Immature natural killer cell (primary cell): ENCODE results near the gene GAL3ST2. TPM values are rescaled to one million over a fixed set of nuclear protein-coding genes. Genes with fewer than 3 reads are reported as not detected.
"Not testable (repeated sequence)": the region's sequence is repeated elsewhere in the genome, so short reads cannot be mapped to it uniquely, and the experiment has no call there.

Experiments
- DNase-seq, 3 donors: peaks; one replicate each; pipeline ENCODE4 v3.0.0; 2022; ENCODE audit warnings: mixed read lengths in 1 of 3
- H3K27ac Mint-ChIP-seq, 6 donors: one replicate each; pipeline ENCODE4 v1.8.0; 2020; ENCODE audit warnings: mixed read lengths in 6 of 6, mild to moderate bottlenecking in 5 of 6, inconsistent platforms in 4 of 6, moderate library complexity in 3 of 6
- H3K27me3 Mint-ChIP-seq, 3 donors: one replicate each; pipeline ENCODE4 v1.8.0; 2020 to 2021; ENCODE audit warnings: low read depth in 3 of 3, mild to moderate bottlenecking in 3 of 3, mixed read lengths in 3 of 3, moderate library complexity in 3 of 3, inconsistent platforms in 1 of 3
- H3K36me3 Mint-ChIP-seq, 3 donors: one replicate each; pipeline ENCODE4 v1.8.0; 2020; ENCODE audit warnings: mixed read lengths in 3 of 3, inconsistent platforms in 2 of 3, mild to moderate bottlenecking in 2 of 3
- H3K4me1 Mint-ChIP-seq, 2 donors: one replicate each; pipeline ENCODE4 v1.8.0; 2020; ENCODE audit warnings: inconsistent platforms in 2 of 2, mild to moderate bottlenecking in 2 of 2, mixed read lengths in 2 of 2, moderate library complexity in 1 of 2
- H3K4me3 Mint-ChIP-seq, 5 donors: one replicate each; pipeline ENCODE4 v1.8.0; 2020; ENCODE audit warnings: mild to moderate bottlenecking in 5 of 5, mixed read lengths in 5 of 5, inconsistent platforms in 3 of 5, moderate library complexity in 3 of 5
- H3K9me3 Mint-ChIP-seq, 6 donors: one replicate each; pipeline ENCODE4 v1.8.0; 2020; ENCODE audit warnings: mild to moderate bottlenecking in 6 of 6, mixed read lengths in 6 of 6, inconsistent platforms in 4 of 6, moderate library complexity in 3 of 6
- polyA plus RNA-seq, 3 donors: library from polyadenylated mRNA; unstranded; fragments of 300-500 nt; fragmentation: Illumina TruSeq; gene quantifications; one replicate each; pipeline ENCODE4 v1.2.3, GENCODE V29; 2021

GAL3ST2 gene
- polyA plus RNA-seq, 3 donors from 2014 or later, result not detected

DNA sequence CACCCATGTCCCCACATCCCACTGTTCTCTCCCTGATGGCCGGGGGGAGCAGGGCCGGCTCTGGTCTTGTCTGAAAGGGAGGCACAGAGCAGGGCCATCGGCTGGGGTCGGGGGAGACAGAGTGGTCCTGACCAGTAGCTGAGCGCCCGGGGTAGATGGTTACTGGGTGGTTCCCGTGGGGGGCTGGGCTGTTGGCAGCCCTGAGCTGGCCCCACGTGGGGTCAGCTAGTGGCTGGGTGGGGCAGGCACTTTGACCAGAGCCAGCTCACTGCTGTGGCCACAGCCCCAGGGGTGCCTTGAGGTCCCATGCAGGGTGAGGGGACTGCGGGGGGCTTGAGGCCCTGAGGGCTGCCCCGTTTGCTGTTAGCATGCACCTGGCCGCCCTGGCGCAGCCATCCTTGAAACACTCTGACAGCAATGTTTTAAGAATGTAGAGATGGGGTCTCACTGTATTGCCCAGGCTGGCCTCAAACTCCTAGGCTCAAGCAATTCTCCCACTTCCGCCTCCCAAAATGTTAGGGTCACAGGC, 20.1 kb downstream of the GAL3ST2 start:
- H3K9me3 Mint-ChIP-seq, result peaks cover 0 to 4% (median 0%) of the 10 kb centered on the region in 6 donors
- peaks cover 5 to 8% (median 6%) of the 10 kb centered on the region in 3 donors for H3K27me3 Mint-ChIP-seq
- DNase-seq, result no peak
- H3K27ac Mint-ChIP-seq, result no peak overlapping the region
- no peak overlapping the region for H3K4me3 Mint-ChIP-seq
- no peaks in the 10 kb centered on the region for H3K4me1 Mint-ChIP-seq
- no peaks in the 10 kb centered on the region for H3K36me3 Mint-ChIP-seq

DNA sequence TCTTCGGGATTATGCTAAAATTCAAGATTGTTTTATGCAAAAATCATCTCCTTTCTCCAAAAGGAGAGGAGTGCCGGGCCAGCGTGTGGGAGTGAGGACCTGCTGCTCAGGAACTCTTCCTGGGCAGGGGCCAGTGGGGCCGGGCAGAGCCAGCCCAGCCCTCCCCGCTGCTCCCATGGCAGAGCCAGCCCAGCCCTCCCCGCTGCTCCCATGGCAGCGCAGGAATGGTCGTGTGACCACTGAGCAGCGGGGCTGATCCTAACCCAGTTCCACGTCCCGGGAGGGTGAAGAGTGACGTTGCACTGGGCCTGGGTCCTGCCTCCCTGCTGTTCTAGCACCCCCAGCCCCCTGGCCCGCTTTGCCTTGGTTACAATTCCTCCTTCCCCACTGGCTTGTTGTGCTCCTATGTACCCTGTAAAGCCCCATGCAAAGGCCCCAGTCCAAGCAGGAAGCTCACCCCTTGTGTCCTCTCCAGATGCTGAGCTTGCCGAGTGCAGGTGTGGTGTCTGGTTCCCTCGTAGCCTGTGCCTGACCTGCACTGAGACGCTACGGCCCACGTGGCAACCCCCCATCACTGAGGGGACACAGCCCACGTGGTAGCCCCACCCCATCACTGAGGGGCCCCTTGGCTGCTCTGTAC, 20.9 kb downstream of the GAL3ST2 start:
- Mint-ChIP-seq H3K4me3 (no peak overlapping the region), H3K27ac (peak overlapping the region in 1 of 6 donors; percentile 40)

DNA sequence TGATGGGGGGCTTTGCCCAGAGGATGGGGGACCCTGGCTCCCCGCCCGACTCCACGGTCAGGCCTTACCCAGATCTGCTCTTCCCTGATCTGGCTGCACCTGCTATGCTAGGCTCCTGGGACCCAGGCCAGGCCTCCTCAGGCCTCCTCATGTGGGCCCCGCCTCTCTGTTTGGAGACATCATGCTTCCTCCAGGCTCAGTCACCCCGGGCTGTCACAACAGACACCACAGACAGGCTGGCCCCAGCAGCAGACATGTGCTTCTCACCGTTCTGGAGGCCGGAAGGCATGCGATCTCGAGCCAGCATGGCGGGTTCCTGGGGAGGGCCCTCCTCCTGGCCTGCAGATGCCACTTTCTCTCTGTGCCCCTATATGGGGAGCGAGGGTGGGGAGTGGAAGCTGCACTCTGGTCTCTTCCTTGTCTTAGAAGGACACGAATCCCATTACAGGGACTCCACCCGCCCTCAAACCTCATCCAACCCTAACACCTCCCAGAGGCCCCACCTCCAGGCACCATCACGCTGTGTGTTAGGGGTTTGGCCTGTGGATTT, 21.5 kb downstream of the GAL3ST2 start:
- no peak overlapping the region for H3K27ac Mint-ChIP-seq
- H3K4me3 Mint-ChIP-seq, result no peak overlapping the region
- DNase-seq, result no peak
- peaks cover 0 to 4% (median 0%) of the 10 kb centered on the region in 6 donors for H3K9me3 Mint-ChIP-seq
- no peaks in the 10 kb centered on the region for H3K36me3 Mint-ChIP-seq
- H3K4me1 Mint-ChIP-seq, result no peaks in the 10 kb centered on the region
- H3K27me3 Mint-ChIP-seq, result peaks cover 5 to 7% (median 6%) of the 10 kb centered on the region in 3 donors

More for the DNA sequence above, 20.9 kb downstream of the GAL3ST2 start:
- DNase-seq, result no peak
- Mint-ChIP-seq H3K36me3 (no peaks in the 10 kb centered on the region), H3K9me3 (peaks cover 0 to 4% (median 0%) of the 10 kb centered on the region in 6 donors), H3K4me1 (no peaks in the 10 kb centered on the region), H3K27me3 (peaks cover 5 to 6% (median 6%) of the 10 kb centered on the region in 3 donors)

DNA sequence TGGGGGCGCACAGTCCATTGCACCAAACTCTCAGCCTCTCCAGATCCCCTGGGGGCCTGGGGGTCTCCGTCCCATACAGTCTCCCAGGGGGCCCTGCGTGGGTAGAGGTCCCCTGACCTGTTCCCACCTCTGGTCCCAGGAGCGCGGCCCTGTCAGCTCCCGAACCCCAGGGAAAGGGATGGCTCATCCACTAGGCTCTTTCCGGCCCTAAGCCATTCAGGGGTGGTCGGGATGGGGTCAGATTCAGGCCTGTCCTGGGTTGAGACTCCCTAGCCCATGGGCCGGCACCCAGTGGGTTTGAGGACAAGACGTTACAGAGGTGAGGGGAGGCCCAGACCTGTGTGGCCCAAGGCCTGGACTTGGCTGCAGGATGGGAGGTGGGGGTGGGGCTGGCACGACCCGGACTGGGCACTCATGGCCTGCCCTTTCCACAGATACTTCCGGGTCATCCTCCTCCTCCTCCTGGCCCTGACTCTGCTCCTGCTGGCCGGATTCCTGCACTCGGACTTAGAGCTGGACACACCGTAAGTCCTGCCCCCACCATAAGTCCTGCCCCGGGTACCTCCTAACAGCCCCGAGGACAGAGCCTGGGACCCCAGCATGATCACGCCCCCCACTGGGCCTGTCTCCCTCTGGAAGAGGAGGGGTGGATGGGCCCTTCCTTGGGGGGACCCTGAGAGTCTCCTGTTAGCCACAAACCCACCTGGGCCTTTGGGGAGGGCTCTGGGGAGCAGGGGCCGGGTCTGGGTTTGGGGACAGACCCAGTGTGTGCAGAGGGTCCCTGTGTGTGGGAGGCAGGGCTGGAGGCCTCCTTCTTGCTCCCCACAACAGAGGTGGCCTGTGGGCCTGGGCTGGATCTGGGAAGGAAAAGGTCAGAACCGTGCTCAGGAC, 22.3 kb downstream of the GAL3ST2 start:
- H3K27me3 Mint-ChIP-seq, result peaks cover 4 to 9% (median 8%) of the 10 kb centered on the region in 3 donors
- no peak for DNase-seq
- H3K4me3 Mint-ChIP-seq, result no peak overlapping the region
- H3K27ac Mint-ChIP-seq, result no peak overlapping the region
- H3K4me1 Mint-ChIP-seq, result peaks cover 0 to 2% of the 10 kb centered on the region in 2 donors
- H3K9me3 Mint-ChIP-seq, result peaks cover 0 to 4% (median 0%) of the 10 kb centered on the region in 6 donors
- H3K36me3 Mint-ChIP-seq, result no peaks in the 10 kb centered on the region

DNA sequence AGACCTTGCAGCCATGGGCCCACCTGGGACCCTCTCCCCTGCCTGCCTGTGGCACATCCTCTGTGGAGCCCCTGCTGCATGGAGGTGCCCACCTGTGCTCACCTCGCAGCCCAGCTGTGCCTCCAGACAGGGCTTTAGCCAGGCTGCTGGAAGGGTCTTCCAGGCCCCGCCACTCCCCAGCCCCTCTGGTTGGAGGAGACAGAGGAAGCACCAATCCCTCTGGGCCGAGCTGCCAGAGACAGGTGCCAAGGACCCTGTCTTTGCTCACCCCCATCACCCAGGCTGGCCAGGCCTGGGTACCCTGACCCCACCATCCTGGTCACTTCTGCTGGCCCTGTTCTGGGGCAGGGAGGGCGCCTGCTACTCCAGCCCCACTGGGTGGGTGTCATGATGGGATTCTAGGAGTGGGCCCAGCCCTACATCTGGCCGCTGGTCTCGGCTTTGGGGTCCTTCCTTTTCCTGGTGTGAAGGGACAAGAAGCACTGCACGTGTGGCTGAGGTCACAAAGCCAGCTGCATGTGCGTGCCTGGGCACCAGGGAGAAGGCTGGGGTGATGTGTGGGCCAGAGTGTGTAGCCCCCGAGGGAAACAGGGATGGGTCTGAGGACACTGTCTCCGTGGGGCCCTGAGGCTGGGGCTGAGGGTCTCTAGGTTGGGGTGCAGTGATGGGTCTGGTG, 23.0 kb downstream of the GAL3ST2 start:
- no peak overlapping the region for H3K4me3 Mint-ChIP-seq
- H3K27ac Mint-ChIP-seq, result no peak overlapping the region

DNA sequence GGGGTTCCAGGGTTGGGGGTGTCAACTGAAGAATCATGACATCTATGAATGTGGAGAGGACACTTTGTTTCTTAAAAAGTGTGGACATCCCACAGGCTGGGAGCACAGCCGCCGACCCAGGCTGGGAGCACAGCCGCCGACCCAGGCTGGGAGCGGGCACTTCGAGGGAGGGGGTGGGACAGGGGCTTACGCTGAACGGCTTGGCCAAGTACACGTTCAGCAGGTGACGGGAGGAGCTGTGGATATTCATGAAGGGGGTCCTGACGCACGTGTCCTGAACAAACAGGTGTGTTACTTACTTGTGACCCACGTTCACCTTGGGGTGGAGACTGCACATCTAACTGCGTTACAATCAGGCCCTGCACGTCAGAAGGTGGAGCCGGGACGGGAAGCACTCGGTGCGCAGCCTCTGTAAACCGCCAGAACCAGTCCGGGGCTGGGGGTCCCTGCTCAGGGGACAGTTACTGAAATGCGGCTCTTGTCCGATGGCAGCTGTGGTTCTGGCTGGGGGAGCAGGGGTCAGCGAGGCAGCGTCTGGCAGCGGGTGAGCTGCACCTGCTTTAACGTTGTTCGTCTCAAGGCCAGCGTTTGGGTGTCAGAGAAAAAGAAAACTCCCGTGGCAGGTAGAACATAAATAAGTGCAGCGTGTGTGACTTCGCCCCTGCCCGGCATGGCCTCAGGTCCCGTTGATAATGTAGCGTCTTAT, 23.7 kb downstream of the GAL3ST2 start:
- H3K4me1 Mint-ChIP-seq, H3K27ac Mint-ChIP-seq, H3K4me3 Mint-ChIP-seq, H3K27me3 Mint-ChIP-seq, H3K9me3 Mint-ChIP-seq, DNase-seq, H3K36me3 Mint-ChIP-seq: not testable (repeated sequence)

More for the DNA sequence above, 23.0 kb downstream of the GAL3ST2 start:
- H3K9me3 Mint-ChIP-seq, result peaks cover 0 to 4% (median 0%) of the 10 kb centered on the region in 6 donors
- no peaks in the 10 kb centered on the region for H3K36me3 Mint-ChIP-seq
- peaks cover 4 to 9% (median 8%) of the 10 kb centered on the region in 3 donors for H3K27me3 Mint-ChIP-seq
- DNase-seq, result no peak
- peaks cover 0 to 4% of the 10 kb centered on the region in 2 donors for H3K4me1 Mint-ChIP-seq

DNA sequence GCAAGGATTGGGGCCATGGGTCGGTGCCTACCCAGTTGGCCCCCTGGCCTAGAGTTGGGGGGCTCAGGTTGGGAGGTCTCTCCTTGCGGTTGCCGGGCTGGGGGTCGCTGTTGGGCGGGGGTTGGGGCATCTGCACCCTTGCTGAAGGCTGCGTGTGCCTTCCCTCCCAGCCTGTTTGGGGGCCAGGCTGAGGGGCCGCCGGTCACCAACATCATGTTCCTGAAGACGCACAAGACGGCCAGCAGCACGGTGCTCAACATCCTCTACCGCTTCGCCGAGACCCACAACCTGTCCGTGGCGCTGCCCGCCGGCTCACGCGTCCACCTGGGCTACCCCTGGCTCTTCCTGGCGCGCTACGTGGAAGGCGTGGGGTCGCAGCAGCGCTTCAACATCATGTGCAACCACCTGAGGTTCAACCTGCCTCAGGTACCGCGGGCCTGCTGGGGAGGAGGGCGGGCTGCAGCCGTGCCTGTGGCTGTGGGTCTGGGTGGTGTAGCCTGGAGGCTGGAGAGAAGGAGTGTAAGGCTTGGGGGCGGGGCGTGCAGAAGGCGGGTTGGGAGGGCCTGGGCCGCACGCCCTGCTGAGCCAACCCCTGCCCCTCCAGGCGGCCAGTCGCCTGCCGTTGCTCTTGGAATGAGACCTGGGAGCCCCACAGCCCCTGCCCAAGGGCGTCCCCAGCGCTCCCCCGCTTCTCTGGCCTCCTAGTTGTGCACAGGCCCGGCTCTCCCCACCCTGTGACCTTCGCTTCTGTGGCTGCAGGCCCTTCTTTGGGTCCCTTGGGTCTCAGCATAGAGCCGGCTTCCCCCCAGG, 25.2 kb downstream of the GAL3ST2 start:
- Mint-ChIP-seq H3K4me3 (no peak overlapping the region), H3K9me3 (peaks cover 0 to 1% (median 0%) of the 10 kb centered on the region in 6 donors), H3K4me1 (peaks cover 0 to 7% of the 10 kb centered on the region in 2 donors), H3K27ac (no peak overlapping the region), H3K27me3 (peaks cover 4 to 9% (median 5%) of the 10 kb centered on the region in 3 donors), H3K36me3 (no peaks in the 10 kb centered on the region)
- no peak for DNase-seq

DNA sequence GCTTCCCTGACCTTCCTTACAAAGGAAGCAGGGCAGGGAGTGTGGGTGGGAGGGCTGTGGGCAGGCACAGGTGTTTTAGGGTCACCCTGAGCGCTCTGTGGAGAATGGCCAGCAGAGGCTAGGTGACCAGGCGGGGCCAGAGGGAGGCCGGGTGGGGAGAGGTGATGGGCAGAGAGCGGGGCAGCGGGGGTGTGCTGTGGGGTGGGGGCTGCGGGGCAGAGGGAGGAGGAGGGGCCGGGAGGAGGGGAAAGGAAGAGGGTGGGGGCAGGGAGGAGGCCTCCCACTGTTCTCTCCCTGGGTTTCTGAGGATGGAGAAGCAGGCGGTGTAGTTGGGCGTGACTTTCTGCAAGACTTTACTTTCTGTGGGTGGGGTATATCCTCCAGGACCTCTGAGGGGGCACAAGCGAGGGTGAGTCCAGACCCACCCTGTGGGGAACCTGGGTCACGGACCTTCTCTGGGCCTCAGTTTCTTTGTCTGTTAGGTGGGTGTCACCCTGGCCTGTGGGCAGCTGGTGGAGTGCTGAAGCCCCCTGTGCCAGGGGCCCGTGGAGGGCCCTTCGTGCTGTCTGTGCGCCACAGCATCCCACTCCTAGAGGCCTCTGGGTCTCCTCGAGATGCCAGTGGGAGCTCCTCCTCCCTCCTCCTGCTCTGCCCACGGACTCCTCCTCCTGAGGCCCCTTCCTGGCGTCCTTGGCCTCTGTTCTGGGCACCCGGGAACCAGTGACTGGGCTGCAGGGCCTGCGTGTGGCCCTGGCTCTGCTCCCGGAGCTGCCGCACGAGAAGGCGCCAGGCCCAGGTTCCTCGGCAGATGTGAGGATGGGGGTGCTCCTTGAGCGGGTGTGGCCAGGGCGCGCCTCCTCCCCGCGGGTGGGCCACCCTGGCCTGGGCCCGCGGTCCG, 26.0 kb downstream of the GAL3ST2 start:
- Mint-ChIP-seq H3K27ac (peak overlapping the region in 1 of 6 donors; percentile 76), H3K4me3 (no peak overlapping the region), H3K9me3 (no peaks in the 10 kb centered on the region), H3K36me3 (no peaks in the 10 kb centered on the region), H3K4me1 (peaks cover 0 to 7% of the 10 kb centered on the region in 2 donors), H3K27me3 (peaks cover 2 to 6% (median 5%) of the 10 kb centered on the region in 3 donors)
- no peak for DNase-seq

DNA sequence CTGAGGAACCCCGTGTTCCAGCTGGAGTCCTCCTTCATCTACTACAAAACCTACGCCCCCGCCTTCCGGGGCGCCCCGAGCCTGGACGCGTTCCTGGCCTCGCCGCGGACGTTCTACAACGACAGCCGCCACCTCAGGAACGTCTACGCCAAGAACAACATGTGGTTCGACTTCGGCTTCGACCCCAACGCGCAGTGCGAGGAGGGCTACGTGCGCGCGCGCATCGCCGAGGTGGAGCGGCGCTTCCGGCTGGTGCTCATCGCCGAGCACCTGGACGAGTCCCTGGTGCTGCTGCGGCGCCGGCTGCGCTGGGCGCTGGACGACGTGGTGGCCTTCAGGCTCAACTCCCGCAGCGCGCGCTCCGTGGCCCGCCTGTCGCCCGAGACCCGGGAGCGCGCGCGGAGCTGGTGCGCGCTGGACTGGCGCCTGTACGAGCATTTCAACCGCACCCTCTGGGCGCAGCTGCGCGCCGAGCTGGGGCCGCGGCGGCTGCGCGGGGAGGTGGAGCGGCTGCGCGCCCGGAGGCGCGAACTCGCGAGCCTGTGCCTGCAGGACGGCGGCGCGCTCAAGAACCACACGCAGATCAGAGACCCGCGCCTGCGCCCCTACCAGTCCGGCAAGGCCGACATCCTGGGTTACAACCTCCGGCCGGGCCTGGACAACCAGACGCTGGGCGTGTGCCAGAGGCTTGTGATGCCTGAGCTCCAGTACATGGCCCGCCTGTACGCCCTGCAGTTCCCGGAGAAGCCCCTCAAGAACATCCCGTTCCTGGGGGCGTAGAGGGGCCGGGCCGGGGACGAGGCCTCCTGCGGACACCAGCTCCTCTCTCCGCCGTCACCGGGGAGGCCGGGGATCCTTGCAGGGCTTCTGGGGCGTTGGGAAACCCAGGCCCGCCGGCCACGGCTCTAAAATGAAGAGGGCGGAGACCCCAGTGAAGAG, 27.0 kb downstream of the GAL3ST2 start:
- peak overlapping the region in 4 of 6 donors; percentile 40 to 76 (median 50) for H3K27ac Mint-ChIP-seq
- no peaks in the 10 kb centered on the region for H3K36me3 Mint-ChIP-seq
- H3K27me3 Mint-ChIP-seq, result peaks cover 2 to 6% (median 5%) of the 10 kb centered on the region in 3 donors
- H3K4me3 Mint-ChIP-seq, result peak overlapping the region; percentile 50 to 84 (median 72)
- peaks cover 0 to 7% of the 10 kb centered on the region in 2 donors for H3K4me1 Mint-ChIP-seq
- no peaks in the 10 kb centered on the region for H3K9me3 Mint-ChIP-seq
- DNase-seq, result peak; percentile 55 to 64 (median 60)

DNA sequence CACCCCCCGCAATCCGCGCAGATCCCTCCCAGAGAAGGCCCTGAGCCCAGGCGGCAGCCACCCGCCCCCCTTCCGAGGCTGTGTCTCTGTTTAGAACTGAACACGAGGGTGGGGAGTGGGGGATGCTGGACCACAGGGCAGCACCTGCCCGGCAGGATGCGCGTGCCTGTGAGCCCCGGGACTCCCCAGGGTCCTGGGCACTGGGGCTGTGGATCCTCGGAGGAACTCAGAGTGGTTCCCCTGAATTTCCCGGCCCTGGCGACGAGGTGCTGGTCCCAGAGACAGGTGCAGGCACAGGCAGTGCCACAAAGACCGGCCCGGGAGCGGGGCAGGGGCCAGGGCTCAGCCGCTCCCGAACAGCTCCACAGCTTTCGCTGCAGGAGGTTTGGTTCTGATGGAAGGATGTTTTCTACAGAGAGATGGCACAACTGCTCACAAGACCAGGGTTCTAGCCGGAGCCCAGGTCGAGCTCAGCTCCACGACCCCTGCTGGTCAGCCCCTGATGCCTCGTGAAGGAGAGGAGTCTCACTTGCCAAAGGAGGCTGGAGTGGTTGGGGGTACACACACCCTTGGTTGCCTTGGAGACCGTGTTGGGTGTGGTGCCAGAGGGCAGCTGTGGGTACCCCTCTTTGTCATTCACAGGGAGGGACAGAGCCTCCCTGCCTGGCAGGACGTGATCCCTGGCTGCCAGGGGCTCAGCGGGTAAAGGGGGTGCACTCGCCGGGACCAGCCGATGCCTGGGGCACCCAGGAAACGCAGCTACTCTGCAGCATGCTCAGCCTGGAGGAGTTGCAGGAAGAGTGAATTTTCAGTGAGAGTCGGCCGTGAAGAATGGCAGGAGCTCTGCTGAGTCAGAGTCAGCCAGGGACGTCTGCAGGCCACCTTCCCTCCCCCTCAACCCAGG, 28.0 kb downstream of the GAL3ST2 start:
- Mint-ChIP-seq H3K4me1 (peaks cover 0 to 7% of the 10 kb centered on the region in 2 donors), H3K27me3 (peaks cover 2 to 9% (median 5%) of the 10 kb centered on the region in 3 donors), H3K36me3 (no peaks in the 10 kb centered on the region), H3K4me3 (peak overlapping the region; percentile 24 to 65 (median 56)), H3K9me3 (no peaks in the 10 kb centered on the region), H3K27ac (peak overlapping the region in 1 of 6 donors; percentile 49)
- DNase-seq, result peak; percentile 16 to 26 (median 19)
